Stimulated activated naive CD8-positive, alpha-beta T cell treated with anti-CD3 and anti-CD28 coated beads, Interleukin-15, Interleukin-2, amounts not matched to agents 100 U/mL and 50 U/mL, for 24 hours (primary cell): ENCODE results near the gene HOXD10.

ENCODE experiments used
- ATAC-seq: fragments of 150-1000 bp; cut with Tn5 transposase; one replicate; pipeline ENCODE4 v1.10.0; 2021
- DNase-seq: peaks from one replicate; pipeline ENCODE4 v3.0.0; 2021

Gene HOXD10

GRCh38 chr2:176107731-176108181, 8.8 kb upstream of the HOXD10 start:
- ATAC-seq = no peak
- DNase-seq = no peak

DNA sequence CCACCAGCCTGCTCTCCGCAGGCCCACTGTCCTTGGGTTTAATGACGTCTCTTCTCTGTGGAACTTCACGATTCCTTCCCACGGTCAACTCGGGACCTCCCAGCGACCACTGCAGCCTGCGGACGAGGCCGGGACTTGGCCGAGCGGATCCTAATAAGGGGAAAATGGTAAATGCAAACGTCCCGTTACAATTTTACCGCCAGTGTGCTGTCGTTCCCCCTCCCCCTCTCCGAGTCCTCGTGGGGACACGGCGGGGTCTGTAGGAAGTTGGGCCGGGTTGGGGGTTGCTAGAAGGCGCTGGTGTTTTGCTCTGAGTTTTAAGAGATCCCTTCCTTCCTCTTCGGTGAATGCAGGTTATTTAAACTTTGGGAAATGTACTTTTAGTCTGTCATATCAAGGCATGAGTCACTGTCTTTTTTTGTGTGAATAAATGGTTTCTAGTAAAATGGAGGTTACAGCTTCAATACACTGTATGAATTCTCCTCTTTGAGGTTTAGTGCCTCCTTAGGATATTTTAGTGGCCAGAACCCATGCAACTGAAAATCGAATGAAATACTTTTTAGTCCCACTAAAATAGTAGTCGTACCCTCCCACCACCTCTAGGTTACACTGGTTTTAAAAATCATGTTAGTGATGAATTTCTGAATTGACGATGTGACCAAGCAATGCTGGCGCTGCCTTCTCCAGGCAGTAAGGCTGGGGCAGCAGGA, 7.2 kb upstream of the HOXD10 start:
- no peak for DNase-seq
- ATAC-seq = no peak

DNA sequence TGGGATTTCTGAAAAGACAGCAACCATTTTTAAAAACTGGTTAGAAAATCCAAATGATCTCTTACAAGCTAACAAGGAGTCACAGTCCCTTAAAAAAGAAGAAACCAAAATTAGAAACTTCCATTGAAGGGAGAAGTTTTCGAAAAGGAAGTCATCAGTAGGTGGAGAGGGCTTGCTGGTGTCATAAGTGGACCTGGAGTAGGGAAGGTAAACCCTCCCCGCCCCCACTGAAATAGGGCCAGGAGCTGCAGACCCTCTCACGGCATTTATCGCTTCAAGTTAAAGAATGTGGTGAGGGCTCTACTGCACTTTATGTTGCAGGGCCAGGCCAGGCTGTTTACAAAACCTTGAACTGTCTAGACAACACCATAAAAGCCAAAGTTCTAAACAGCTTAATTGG, 6.6 kb upstream of the HOXD10 start:
- ATAC-seq (no peak), DNase-seq (no peak)

GRCh38 chr2:176110415-176111308, 5.9 kb upstream of the HOXD10 start:
- no peak for DNase-seq
- no peak for ATAC-seq

GRCh38 chr2:176111309-176111663, 5.3 kb upstream of the HOXD10 start:
- ATAC-seq (no peak), DNase-seq (no peak)

GRCh38 chr2:176111846-176112374, 4.7 kb upstream of the HOXD10 start:
- ATAC-seq (no peak), DNase-seq (no peak)

- no peak for DNase-seq
Observed at GRCh38 chr2:176112375-176113302, 3.9 kb upstream of the HOXD10 start.

DNA sequence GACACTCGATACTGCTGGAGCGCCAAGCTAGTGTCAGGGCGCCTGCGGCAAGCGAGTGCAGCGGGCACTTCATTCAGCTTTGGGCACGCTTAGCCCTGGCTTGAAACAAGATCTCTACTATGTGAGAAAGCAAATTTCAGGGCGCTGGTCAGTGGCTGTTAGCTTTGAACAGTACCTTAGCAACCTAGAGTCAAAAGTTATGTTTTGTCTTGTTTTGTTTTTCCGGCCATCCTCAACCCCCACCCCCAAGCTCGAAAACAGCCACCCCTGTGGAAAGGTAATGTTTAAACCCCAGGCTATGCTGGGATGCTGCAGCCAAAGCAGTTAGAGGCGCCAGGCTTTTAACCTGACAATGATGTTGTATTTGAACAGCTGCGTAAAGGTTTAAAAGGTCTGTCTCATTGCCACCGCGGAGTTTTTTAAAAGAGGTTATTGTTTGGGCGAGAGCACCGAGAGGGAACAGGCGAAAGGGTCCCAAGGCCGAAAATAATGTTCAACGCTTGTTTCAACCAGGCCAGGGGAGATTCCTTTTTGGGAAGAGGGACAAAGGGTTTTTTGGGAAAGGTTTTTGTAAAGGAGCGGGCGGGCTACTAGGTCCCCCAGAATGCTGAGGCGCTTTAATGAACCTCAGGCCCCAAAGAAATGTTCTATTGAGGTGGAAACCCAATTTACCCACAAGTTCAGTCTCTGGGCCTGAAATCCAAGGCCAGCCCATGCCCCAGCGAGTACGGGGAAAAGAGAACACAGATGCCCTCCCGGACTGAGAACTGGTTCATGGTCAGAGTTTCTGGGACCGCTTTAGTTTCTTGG, 2.3 kb upstream of the HOXD10 start:
- no peak for DNase-seq
- no peak for ATAC-seq

More at GRCh38 chr2:176112375-176113302, 3.9 kb upstream of the HOXD10 start:
- no peak for ATAC-seq

- ATAC-seq = no peak
- DNase-seq = no peak
Observed at GRCh38 chr2:176114930-176115625, 1.5 kb upstream of the HOXD10 start.

DNA sequence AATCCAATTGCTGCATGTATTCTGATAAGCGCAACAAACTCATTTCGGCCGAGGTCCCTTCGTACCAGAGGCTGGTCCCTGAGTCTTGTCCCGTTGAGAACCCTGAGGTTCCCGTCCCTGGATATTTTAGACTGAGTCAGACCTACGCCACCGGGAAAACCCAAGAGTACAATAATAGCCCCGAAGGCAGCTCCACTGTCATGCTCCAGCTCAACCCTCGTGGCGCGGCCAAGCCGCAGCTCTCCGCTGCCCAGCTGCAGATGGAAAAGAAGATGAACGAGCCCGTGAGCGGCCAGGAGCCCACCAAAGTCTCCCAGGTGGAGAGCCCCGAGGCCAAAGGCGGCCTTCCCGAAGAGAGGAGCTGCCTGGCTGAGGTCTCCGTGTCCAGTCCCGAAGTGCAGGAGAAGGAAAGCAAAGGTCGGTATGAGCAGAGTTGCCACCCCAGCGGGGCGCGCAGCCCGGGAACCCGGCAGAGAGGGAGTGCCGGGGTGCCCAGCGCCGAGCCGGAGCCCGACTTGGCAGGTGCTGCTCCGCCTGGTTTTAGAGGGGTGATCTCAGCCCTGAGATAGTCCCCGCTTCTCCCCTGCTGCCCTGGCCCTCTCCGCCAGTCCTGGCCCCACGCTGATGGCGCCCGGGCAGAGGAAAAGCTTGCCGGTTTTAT, 714 bp downstream of the HOXD10 start:
- ATAC-seq (no peak), DNase-seq (no peak)

DNA sequence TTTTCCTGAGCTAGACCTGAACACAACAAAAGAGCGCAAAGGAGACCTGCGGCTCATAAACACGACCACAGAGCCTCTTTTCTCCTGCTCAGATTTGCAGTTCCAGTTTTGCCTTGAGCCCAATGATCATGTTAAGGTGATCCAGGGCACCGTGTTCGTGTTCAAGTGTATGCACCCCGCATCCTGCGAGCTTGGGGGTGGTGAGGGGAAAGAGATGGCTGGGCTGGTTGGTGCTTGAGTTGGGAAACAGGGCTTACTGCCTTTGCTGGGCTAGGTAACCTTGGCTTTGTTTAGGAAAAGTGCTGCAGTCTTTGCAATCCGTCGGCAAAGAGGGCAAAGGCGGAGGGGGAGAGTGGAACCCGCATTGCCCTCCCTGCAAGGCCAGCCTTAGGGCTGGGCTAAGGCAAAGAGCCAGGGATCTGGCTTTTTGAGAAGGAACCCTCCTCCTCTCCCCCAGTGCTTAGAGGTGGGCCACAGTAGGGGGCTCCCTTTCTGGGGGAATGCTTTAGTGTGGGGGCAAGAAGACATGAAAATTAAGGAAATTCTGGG, 1.3 kb downstream of the HOXD10 start:
- ATAC-seq (no peak), DNase-seq (no peak)

- ATAC-seq = no peak
- no peak for DNase-seq
Observed at GRCh38 chr2:176118601-176119339, 2.2 kb downstream of the HOXD10 start.

GRCh38 chr2:176120364-176121189, 4.0 kb downstream of the HOXD10 start:
- ATAC-seq (no peak), DNase-seq (no peak)

DNA sequence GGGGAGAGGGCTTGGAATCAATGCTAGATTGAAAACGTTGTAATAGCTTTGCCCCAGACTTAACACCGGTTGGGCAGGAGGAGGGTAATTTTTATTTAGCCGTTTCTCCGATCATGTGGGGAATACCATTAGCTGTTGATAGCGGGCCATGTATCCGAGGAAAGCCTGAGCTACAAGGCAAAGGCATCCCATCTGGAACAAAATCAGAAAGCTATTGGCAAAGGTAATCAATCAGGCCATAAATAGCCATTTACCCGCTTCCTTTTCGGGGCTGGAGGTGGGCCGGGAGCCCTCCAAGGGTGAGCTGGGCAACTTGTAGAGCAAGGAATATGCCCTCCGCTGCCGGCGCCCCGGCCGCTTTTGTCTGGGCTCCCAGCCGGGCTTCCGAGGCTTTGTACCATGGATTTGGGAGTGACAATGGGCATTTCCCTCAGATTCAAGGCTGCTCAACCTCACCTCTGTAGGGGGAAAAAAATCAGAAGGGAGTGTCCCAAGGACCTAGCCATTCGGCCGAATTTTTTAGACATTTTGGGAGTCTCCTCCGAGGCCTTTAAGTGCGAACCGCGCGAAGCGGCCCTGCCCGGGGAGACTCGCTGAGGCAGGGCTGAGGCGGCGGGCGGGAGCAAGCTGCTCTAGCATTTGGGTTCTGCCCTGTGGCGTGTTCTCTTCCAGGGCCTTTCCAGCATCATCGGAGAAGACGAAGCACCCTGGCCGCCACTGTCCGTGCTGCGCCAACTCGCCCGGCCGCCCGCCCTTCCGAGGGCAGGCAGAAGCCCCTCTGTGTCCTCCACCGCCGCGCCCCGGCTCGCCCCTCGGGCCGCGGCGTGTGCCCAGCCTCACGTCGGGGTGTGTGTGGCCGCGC, 4.8 kb downstream of the HOXD10 start:
- DNase-seq (no peak), ATAC-seq (no peak)

DNA sequence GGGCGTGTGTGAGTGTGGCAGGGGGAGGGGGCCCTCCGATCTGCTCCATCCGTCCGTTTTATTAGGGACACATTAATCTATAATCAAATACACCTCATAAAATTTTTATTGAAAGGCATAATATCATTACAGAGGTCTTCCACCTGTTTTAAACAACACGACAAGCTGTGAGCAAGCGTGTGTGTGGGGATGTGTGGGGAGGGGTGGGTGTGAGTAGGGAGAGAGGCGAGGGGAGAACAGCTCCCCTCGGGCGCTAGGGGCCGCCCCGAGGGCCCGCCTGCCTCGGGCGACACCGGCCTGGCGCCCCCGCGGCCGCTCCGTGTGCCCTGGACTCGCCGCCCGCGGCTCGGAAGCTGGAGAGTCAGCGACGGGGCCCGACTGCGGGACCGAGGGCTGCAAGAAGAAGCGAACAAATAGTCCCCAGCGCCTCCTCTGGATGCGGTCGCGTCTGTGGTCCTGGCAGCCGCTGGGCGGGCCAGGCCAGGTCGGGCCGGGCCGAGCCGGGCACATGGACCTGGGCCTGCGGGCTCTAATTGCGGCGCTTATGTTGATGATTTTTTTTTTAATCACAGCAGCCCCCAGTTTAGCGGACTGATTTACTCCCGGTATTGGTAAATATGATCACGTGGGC, 5.6 kb downstream of the HOXD10 start:
- ATAC-seq = no peak
- no peak for DNase-seq

- ATAC-seq (peak; percentile 49), DNase-seq (no peak)
Observed at GRCh38 chr2:176122683-176123410, 6.3 kb downstream of the HOXD10 start, which contains the start of gene HOXD9. Gene HOXD9 (plus strand): TSS chr2:176122719. CDS start chr2:176122769, 50 bp downstream.
